T-helper 2 cell treated with Interferon-gamma antibody and Interleukin-4, amounts not matched to agents 100 ng/mL and 5 ng/mL, for 36 hours (primary cell): Measurements from ENCODE around the gene OSTN. TPM values are rescaled to one million over a fixed set of nuclear protein-coding genes. Genes with fewer than 3 reads are reported as not detected.

Experiments
- intact Hi-C: fragments of 100-400 bp; cut with micrococcal nuclease; formaldehyde crosslinking; loops from one replicate; pipeline ENCODE4 v1.15.1; 2023
- total RNA-seq: library from RNA; stranded (reverse); gene quantifications from 2 replicates; pipeline ENCODE4 v1.2.3, GENCODE V29; 2022

Gene OSTN
- total RNA-seq, 1 donor from 2014 or later: not detected

- intact Hi-C loops: no loop called here
Observed at GRCh38 chr3:191234216-191234615, 35.2 kb downstream of the OSTN start.

GRCh38 chr3:191235331-191236314, 36.6 kb downstream of the OSTN start:
- intact Hi-C loops: no loop called here

- intact Hi-C loops: no loop called here
Observed at GRCh38 chr3:191236646-191237045, 37.6 kb downstream of the OSTN start.

- intact Hi-C loops: no loop called here
Observed at GRCh38 chr3:191237047-191237882, 38.2 kb downstream of the OSTN start.

- intact Hi-C loops: no loop called here
Observed at GRCh38 chr3:191238321-191238817, 39.3 kb downstream of the OSTN start.

GRCh38 chr3:191239407-191240031, 40.5 kb downstream of the OSTN start:
- intact Hi-C loops: loop anchor here (10.0 kb wide), 1 partner anchor 155 kb away; no protein-coding TSS in a partner anchor

- intact Hi-C loops: loop anchor here (10.0 kb wide), 1 partner anchor 154 kb away; no protein-coding TSS in a partner anchor
Observed at GRCh38 chr3:191240486-191240885, 41.4 kb downstream of the OSTN start.

GRCh38 chr3:191244242-191244867, 45.3 kb downstream of the OSTN start:
- intact Hi-C loops: loop anchor here (10.0 kb wide), 1 partner anchor 150 kb away; no protein-coding TSS in a partner anchor

- intact Hi-C loops: loop anchor here (10.0 kb wide), 1 partner anchor 149 kb away; no protein-coding TSS in a partner anchor
Observed at GRCh38 chr3:191246034-191246433, 47.0 kb downstream of the OSTN start.

- intact Hi-C loops: loop anchor here (10.0 kb wide), 1 partner anchor 148 kb away; no protein-coding TSS in a partner anchor
Observed at GRCh38 chr3:191246630-191247029, 47.6 kb downstream of the OSTN start.

GRCh38 chr3:191253089-191253799, 54.2 kb downstream of the OSTN start:
- intact Hi-C loops: no loop called here

- intact Hi-C loops: no loop called here
Observed at GRCh38 chr3:191254098-191254873, 55.2 kb downstream of the OSTN start.

GRCh38 chr3:191255156-191255555, 56.1 kb downstream of the OSTN start:
- intact Hi-C loops: no loop called here

GRCh38 chr3:191256405-191256804, 57.4 kb downstream of the OSTN start:
- intact Hi-C loops: no loop called here

- intact Hi-C loops: no loop called here
Observed at GRCh38 chr3:191257286-191257685, 58.2 kb downstream of the OSTN start.

GRCh38 chr3:191259486-191259885, 60.4 kb downstream of the OSTN start:
- intact Hi-C loops: no loop called here

- intact Hi-C loops: no loop called here
Observed at GRCh38 chr3:191260431-191261303, 61.6 kb downstream of the OSTN start.

- intact Hi-C loops: no loop called here
Observed at GRCh38 chr3:191261304-191261638, 62.2 kb downstream of the OSTN start.
